Testis (tissue), 2 donors: Measurements from ENCODE around the gene RHCE.
"Not testable (repeated sequence)": the region's sequence is repeated elsewhere in the genome, so short reads cannot be mapped to it uniquely, and the experiment has no call there.

Source experiments
- POLR2A ChIP-seq: fragments of 450-650 bp; IDR thresholded peaks from one replicate; pipeline ENCODE4 v1.6.1; 2017; ENCODE audit warnings: antibody characterized with exemption, mild to moderate bottlenecking, moderate library complexity
- TF ChIP-seq, protein P1 (sequence below), 3 experiments: fragments of 450-650 bp in 2 of 3; fragments of 200-600 bp in 1 of 3; sonication (generic) in 1 of 3; IDR thresholded peaks; one replicate each; pipeline ENCODE4 v1.5.1; 2016 to 2019; ENCODE audit warnings: antibody characterized with exemption in 3 of 3, mild to moderate bottlenecking in 2 of 3, moderate library complexity in 1 of 3

DNA sequence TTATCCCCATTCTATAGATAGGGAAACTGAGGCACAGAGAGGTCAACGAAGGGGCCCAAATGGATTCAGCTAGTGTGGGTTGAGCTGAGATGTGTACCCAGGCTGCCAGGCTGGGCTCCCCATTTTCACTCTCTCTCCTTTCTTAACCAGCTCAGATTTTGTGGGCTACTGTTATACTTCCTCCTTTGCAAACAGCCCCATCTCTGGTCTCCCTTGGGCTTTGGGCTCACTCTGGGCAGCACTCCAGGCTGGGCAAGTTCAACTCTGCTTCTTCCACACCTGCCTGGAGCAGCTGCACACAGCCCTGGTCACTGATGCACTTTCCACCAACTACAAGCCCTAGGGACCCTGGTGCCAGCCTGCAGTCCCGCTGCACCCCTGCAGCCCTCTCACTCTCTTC, 22.5 kb downstream of the RHCE start:
- TF ChIP-seq, protein P1, sequence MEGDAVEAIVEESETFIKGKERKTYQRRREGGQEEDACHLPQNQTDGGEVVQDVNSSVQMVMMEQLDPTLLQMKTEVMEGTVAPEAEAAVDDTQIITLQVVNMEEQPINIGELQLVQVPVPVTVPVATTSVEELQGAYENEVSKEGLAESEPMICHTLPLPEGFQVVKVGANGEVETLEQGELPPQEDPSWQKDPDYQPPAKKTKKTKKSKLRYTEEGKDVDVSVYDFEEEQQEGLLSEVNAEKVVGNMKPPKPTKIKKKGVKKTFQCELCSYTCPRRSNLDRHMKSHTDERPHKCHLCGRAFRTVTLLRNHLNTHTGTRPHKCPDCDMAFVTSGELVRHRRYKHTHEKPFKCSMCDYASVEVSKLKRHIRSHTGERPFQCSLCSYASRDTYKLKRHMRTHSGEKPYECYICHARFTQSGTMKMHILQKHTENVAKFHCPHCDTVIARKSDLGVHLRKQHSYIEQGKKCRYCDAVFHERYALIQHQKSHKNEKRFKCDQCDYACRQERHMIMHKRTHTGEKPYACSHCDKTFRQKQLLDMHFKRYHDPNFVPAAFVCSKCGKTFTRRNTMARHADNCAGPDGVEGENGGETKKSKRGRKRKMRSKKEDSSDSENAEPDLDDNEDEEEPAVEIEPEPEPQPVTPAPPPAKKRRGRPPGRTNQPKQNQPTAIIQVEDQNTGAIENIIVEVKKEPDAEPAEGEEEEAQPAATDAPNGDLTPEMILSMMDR (IDR thresholded peaks at IDR 0.05): not testable (repeated sequence)
- TF ChIP-seq POLR2A: not testable (repeated sequence)
